SKM-1 treated with dmso at 0.1 percent for 144 hours (cell line): ENCODE results near the gene SYNPR.
A peak's percentile ranks its signal among the peaks of the same experiment; 100 is the strongest.

Experiments
- DNase-seq: peaks from one replicate; lab custom pipeline; 2025; ENCODE audit not compliant: unreplicated experiment; lab: John Stamatoyannopoulos, UW

SYNPR gene

DNA sequence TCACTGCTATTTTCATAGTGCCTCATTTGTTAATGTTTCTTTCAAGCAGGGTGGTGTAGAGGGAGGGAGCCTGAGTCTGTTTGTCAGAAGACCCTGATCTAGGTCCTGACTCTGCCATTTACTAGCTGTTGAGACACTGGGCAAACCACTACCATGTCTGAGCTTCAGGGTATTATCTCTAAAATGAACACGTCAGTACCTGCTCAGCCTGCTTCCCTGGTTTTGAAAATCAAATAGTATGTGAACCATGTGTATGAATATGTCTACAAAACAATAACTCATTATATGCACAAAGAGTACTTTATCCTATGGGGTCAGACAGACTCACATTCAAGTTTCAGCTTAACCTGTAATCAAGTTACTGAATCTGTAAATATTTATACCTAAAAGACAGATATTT, 25.1 kb downstream of the SYNPR start:
- no peak for DNase-seq

DNA sequence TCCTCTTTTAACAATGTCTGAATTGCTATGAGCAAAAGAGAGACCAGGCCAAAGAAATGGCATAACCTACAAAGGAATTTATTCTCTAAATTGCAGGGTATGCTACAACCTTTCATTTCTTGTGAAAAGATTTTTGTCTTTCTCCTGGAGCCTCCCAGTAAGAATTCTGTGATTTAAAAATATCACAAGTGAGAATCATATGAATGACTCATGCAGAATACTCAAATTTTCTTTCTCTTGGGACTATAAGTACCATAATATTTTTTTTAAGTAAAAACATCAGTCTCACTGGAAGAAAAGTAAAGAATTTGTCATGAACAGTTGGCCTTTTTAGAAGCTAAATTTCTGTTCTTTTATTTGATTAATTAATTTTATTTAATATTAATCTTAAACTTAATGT, 26.3 kb downstream of the SYNPR start:
- no peak for DNase-seq

DNA sequence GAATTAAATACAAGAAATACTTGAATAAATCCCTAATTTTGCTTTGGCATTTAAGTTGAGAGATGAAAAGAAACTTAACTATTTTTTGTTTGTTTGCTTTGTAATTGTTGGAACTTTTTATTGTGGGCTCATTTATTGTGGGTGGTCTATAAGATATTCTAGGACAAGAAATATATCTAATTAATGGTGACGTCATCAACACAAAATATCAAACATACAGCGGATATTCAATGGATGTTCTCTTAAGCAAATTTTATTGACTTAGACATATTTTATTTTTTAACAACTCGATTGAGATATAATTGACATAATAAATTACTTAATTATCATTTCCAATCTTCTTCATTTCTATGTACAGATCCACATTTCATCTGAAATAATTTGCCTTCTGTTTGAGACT, 30.0 kb downstream of the SYNPR start:
- DNase-seq, result no peak

DNA sequence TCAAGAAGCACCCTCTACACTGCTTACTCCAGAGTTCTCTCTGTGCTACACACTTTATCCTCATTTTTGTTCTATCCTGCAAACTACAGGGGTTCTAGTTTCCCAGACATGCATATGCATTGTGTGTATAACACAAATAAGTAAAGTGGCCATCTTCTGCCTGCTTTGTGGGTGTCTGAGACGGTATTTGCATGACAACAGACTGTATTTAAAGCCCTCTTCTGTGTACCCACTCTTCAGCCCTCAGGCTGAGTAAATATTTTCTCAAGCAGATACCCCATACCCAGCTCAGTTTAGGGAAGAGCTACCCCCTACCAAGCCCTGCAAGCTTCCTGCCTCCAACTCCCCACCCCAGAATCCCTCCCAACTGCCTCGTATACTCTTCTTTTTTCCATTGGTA, 31.7 kb downstream of the SYNPR start:
- no peak for DNase-seq

DNA sequence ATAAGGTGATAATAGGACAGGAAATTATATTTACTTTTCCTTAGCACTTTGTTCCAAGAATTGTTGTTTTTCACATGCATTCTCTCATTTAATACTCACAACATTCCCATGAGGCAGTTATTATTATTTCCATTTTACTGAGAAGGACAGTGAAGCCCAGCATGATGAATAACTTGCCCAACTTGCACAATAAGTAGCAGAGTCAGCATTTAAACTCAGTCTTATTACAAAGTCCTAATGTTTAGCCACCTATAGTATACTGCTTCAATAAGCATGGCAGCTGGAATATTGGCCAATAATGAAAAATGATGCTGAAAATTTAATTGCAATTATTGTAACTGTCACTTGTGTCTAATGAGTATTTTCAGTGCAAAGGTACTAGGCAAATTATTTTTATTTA, 45.7 kb downstream of the SYNPR start:
- DNase-seq, result no peak

DNA sequence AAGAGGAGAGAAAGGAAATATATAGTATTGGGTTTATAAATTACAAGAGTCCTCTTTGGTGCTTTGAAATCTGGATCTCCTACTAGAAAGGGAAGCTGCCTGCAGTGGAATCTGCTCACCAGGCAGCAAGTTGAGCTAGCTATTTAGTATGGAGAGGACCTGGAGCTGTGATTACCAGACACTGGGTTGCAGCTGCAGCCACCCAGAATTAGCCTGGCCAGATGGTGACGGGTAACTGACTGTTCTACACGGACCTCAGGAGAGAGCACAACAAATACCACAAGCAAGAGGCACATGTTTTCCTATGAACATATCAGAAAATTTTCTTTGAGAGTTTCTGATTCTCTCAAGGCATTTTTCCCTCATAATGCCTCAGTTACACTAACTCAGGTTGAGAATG, 46.5 kb downstream of the SYNPR start:
- no peak for DNase-seq

DNA sequence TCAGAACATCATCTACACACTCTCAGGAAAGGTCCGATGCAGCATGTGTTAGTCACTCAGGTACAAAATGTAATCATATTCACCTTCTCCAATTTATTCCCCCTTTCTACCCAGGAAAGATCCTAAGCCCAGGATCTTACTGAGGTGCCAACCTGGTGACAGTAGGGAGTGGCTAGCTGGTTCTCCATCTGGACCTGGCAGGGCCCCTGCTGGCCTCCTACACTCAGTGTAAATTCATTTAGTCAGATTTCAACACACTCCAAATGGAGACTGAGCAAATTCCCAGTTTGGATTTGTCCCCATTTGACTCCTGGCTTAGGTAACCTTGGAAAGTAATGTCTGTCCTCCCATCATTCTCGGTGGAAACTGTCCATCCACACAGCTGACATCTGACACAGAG, 47.3 kb downstream of the SYNPR start:
- DNase-seq, result no peak

DNA sequence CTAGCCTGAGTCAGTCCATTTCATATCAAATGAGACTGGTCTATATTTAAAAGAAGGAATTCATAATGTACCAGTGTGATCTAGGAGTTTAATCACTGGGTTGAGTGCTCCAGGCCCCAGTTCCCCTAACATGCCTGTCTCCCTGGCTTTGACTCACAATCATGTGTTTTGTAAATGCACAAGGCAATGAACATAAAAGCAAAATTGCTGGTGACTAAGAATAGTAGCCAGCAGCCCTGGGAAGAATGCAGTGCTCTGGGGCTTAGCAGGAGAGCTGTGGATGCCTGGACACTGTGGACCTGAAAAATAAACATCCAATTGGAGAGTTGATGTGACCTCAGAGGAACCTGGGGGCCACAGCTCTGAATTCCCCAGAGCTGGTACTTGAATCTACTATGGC, 50.3 kb downstream of the SYNPR start:
- DNase-seq, result no peak

DNA sequence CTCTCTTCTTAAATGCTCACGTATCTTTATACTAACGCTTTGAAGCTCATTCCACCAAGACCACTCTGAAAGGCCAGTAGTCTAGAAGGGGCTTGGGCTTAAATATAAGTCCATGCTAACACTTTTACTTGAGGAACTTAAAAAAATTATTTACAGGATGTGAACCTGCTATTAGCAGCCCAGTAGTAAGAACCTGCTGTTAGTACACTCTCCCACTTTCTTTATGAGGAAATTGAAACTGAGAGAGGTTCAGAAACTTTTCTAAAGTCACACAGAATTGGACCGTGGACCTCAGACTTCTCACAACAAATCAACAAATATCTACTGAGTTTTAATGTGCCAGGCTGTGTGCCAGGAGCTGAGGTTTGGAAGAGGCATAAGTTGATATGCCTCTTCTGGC, 53.4 kb downstream of the SYNPR start:
- no peak for DNase-seq

DNA sequence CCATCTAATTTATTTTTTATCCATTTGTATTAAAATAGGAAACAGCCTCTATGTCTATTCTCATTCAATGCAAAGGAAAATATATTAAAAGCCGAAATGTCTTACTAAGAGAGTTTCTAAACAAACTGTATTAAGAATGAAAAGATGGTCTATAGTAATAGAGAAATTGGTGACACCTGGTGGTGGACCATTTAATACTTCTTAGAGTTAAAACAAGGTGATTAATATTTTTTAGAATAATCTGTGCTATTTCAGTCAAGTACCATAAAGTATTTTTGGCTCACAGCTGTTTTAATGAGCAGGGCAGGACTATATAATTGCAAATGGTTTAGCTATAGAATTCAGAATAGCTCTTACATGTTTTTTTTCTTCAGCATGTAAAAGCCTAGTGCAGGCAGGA, 55.7 kb downstream of the SYNPR start:
- DNase-seq, result no peak

DNA sequence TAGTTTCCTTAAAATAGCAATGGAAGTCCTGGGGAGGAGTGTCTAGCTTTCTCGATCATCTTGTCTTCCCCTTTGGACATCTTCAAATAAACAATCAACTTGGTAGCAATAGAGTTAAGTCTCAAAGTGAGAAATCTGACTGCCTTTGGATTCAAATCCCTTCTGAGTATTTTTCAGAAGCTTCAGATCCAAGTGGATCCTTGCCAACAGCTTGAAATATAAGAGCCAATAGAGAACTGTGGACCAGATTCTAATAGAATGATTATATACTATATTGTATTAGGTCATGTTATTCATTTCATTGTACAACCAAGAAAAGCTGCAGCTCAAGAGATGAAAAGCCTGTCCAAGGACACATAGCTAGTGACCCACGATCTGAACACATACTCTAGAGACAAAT, 60.2 kb downstream of the SYNPR start:
- no peak for DNase-seq

DNA sequence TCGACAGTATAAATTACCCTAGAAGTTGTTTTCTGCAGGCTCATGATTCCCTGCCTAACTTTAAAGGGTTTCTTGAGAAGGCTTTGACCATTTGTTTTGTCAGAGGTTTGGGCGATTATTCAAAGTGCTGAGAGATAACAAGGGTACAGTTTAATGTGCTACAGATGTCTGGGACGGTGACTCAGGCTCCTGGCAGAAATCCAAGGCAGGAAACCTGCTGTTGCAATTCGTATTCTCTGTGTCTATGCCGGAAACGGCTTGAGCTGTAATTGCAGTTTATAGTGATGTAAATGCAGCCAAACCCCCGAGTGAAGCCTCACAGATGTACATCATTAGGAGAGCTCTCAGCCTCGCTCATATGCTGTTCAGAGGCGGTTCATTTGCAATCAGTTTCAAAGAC, 65.6 kb downstream of the SYNPR start:
- DNase-seq, result peak; percentile 84

DNA sequence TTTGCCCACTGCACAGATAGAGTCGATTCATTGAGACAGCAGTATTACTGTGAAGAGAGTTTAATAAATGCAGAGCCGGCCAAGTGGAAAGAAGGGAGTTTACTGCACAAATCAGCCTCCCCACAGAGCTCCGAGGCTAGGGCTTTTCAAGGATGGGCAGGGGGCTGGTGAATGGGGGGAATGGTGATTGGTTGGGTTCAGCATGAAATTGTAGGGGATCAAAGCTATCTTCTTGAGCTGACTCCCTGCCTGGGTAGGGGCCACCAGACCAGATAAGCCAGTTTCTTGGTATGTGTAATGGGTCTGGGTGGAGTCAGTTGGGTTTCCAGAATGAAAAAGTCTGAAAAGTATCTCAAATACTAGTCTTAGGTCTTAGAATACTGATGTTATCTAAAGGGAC, 66.6 kb downstream of the SYNPR start:
- DNase-seq, result no peak

DNA sequence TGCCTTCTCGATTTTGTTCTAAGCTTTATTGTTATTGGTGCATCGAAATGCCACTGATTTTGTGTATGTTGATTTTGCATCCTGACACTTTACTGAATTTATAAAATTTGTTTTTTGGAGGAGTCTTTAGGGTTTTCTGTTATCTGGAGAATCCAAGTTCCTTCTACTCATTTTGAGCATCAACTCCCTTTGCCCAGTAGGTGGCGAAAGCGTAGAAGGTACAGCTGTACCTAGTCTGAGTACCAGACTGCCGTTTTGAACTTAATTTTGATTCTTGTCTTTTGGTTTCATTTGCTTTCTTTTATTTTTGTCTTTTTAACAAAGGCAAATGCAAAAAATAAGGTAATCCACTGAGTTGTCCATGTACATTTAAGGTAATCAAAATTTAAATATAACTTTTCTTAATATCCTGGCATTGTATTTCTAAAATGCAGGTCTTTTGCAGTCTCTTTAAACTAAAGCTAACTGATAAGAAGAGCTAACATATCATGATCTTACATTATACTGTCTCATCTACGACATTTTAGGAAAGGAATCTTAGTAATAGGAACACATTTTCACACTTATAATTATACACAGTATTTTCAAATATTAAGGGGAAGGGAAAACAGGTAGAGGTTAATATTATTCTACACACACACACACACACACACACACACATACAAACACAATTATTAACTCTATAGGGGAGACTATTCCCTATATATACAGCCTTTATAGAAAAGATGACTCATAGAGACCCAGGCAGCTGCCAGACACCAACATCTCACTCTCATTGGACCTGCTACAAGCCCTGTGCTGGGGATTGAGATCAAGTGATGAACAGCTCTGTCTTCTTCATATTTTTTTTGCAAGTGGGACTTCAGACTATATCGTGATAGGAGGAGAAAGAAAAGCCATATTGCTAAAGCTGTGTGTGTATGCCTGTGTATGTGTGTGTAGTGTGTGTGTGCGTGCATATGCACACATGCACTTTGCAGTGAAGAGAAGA, 71.8 kb downstream of the SYNPR start:
- peak; percentile 77 for DNase-seq

DNA sequence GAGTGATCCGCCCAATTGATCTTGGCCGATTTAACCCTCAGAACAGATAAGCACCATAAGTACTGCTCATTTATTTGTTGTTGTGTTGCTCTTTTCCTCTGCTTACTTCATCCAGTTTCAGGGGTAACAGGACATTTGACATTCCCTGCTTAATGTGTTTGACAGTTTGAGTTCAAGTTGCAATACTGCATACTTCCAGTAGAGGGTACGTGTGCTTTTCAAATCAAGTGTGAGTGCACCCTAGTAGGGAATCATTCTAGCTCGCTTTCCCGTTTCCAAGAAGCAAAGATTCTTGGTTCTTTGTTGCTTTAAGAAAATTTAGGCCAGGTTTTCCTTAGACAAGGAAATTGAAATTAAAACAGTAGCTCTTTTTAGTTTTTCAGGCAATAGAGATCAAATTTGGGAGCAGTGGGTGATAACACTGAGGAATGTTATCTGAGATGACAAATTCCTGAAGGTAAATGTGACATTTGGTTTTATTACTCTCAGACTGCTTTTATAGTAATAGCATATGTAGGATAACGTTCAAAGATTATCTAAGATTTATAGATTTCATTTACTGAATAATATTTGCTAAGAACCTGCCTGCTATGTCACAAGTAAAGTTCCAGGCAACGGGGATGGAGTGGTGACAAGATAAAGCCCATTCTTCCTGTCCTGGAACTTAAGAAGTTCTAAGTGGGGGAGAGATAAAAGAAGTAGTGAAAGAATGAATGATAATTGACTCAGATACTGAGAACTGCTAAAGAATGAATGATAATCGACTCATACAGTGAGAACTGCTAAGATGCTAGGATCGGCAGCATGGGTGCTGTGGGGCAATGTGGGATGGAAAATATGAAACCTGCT, 73.3 kb downstream of the SYNPR start:
- peak; percentile 43 for DNase-seq

DNA sequence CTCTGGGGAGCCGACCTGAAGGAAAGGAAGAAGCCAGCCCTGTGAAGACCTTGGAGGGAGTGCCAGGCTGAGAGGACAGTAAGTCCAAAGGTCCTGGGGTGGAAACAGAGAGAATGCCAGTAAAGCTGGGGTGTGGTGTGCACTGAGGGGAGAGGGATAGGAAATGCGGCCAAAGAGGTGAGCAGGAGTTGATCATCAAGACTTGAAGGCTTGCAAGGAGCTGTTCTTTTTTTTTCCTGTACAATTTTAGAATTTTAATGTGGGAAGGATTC, 73.8 kb downstream of the SYNPR start:
- DNase-seq, result no peak

DNA sequence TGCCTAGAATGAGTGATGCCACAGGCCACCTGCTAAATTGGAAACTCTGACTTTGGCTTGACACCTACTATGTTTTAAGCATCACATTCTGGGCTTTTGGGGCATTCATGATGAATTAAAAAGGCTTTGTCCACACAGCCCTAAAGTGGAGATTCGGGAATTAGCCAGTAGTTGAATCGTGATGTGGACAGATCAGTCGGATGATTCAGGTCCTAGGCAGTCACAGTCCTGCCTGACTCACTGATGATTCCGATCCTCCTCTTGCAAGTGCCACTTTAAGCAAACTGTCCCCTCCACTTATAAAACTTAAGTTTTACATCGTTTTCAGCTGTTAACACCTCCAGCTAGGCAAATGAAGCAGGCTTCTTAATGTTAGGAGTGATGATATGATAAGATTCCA, 75.3 kb downstream of the SYNPR start:
- no peak for DNase-seq

DNA sequence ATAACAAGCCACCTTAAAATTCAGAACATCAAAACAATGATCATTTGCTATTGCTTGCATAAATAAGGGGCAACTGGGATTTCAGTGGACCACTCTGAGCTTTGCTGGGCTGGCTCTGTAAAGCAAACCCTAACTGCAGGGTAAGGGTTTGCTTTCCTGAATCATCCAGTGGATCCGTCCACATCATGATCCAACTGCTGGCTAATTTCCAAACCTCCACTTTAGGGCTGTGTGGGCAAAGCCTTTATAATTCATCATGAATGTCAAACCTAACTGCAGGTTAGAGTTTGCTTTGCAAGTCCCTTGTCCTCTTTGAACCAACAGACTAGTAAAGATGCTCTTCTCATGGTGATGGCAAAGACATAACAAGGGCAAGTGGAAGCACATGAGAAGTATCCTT, 76.1 kb downstream of the SYNPR start:
- no peak for DNase-seq

DNA sequence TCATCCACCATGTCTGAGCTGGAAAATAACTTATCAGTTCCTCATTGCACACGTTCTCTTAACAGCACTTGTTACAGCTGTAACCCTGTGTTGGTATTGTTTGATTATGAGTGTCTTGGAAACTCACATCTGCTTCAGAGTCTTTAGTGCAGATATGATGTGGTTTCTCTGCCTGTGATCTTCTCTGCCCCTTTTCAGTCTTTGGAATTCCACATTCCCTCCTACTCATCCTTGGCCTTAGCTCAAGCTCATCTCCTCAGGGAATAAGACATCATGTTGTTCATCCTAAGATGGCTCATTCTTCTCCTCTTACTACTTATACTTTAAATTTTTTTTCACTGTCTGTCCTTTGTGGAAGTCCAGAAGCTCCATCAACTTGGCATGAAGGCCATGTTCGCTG, 77.7 kb downstream of the SYNPR start:
- DNase-seq, result no peak

DNA sequence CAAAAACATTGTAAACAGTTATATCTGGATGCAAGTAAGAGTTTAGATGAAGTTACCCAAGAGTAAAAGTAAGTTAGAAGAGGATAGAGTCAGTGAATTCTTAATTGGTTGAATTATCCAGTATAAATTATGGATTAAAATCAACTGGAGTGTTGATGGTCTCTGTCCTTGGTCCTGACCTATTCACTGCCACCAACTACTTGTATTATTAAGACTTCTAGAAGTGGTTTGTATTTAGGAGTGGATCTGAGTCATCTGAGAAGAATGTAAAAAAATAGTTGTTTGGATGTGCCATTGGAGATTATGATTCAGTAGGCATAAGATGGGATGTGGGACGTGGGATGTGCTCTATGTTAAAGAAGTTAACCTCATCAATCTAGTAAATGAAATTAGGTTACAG, 86.4 kb downstream of the SYNPR start:
- DNase-seq, result no peak

DNA sequence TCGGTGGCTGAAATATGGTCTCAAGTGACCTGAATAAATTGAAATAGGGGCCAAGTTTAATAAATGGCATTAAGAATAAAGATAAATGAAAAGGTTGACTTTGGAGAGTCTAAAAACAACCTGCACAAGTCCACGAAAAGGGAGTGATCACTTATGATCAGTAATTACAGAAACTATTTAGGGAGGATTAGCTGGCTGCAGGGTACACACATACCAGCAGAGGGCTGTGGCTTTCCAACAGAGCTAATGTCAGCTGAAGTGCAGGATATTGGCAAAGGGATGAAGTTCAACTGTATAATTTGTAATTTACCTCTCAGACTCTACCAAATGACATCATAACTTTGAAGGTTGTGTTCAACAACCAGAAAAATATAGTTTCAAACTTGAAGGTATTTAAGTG, 86.8 kb downstream of the SYNPR start:
- no peak for DNase-seq

DNA sequence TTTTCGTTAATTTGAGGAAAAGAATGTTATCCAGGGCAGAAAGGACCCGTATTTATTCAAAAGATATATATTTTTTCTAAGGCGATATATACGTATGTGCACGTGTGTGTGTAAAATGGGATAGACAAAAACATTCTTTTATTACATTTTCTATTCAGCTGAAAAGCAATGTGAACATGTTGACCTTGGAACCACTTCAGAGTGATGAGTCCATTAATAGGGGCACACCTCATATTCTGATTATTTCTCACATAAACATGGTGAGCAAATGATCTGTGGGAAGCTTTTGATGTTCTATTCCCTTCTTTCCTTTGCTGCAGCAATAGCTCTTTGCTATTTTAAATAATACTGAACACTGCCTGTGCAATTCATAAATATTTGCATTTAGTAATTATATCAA, 87.6 kb downstream of the SYNPR start:
- DNase-seq, result no peak
